ENCODE results near the gene ASS1.
"Not testable (repeated sequence)": the region's sequence is repeated elsewhere in the genome, so short reads cannot be mapped to it uniquely, and the experiment has no call there.

The ASS1 gene

GRCh38 chr9:130434656-130435055, 10.1 kb upstream of the ASS1 start:
- not testable (repeated sequence) for DNase-seq (ENCODE audit: low read depth)

DNA sequence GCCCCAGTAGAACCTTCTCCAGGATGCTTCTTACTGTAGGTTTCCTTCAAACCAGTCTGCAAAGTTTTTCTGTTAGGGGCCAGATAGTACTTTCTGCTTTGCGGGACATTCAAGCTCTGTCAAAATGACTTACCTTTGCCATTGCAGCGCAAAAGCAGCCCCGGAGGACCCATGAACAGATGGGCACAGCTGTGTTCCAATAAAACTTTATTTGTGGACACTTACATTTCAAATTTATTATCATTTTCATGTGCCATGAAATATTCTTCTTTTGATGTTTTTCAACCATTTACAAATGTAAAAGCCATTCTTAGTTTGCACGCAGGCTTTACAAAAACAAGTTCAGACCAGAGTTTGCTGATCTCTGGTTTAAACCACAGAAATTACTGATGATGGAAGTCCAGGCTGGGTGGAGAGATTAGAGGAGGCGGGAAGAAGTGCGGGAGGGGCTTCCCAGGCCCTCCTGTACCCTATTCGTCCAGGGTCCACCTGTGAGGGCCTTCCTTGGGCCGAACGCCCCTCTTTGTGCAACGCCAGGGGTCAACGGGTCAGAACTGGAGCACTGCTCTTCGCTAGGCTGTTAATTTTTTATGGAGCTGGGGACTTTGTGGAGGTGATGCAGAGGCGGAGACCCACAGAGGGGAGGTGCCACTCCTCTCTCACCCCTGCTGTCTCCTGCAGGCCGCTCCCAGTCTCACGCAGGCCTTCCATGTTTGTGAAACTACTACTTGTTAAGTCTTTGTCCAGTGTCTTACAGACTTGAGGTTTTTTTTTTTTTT, 7.6 kb upstream of the ASS1 start:
- DNase-seq (ENCODE audit: low read depth), result no peak

DNA sequence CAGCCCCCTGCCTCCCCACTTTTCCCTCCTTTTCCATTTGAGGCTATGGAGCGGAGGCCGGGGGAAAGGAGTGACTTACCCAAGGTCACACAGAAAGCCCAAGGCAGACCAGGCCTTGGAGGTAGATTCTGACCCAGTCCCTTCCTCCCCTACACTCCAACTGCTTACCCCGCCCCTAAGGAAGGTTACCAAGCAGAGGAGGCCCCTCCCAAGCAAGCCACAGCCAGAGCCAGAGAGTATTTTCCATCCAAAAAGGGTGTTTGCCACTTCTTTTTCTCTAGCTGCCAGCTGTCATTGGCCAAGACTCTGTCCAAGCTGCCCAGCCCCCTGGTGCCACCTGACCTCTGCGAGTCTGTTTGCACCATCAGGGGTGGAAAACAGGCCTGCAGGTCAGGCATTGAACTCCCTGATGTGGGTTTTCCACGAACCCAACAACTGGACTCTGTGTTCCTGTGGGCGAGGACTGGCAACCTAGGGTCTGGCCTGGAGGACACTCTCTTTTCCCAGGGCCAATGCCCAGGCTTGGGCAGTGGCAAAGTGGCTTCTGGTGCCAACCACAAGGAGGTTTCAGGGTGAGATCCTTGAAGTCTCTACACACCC, 6.3 kb upstream of the ASS1 start:
- DNase-seq (ENCODE audit: low read depth), result no peak

DNA sequence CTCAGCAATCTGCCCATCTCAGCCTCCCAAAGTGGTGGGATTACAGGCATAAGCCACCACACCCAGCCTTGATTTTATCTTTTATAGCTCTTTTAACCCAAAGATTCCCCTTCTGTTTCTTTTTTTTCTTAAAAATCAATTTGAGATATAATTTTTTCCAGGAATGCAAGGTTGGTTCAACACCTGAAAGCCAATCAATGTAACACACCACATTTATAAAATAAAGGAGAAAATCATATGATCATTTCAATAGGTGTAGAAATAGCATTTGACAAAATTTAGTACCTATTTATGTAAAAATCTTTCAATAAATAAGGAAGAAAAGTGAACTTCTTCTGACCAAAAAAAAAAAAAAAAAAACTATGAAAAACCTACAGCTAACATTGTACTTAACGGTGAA, 3.7 kb upstream of the ASS1 start:
- no peak for DNase-seq (ENCODE audit: low read depth)

DNA sequence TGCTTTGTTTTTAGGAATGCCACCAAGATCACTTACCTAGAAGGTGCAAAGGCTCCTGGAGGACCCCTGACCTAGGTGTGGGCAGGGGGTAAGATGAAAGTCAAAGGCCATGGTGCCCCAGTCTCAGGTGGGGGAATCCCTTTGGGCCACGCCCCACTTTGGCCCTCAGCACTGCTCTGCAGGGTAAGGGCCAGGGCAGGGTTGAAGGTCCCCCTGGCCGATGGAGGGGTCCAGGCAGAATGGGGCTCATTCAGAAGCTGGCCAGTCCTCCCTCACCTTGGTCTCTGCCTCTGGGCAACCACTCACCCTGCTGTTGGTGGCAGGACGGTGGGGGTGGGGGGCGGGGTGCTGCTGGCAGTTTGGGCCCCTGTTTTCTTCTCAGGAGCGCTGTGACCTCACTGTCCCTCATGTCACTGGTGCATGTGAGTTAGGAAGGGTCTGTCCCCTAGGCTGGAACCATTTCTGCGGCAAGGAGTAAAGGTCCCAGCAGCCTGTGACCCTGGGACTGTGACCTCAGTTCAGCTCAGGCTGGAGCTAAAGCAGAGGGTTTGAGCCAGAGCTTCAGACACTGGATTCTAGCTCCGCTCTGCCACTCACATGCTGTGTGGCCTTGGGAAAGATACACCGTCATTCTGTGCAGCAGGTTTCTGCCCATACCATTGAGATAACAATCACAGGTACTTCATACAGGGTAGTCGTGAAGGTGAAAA, 1.9 kb upstream of the ASS1 start:
- no peak for DNase-seq (ENCODE audit: low read depth)

- DNase-seq (ENCODE audit: low read depth), result no peak
Observed at GRCh38 chr9:130443456-130443801, 1.3 kb upstream of the ASS1 start.

- DNase-seq (ENCODE audit: low read depth), result no peak
Observed at GRCh38 chr9:130443840-130444492, 795 bp upstream of the ASS1 start.

DNA sequence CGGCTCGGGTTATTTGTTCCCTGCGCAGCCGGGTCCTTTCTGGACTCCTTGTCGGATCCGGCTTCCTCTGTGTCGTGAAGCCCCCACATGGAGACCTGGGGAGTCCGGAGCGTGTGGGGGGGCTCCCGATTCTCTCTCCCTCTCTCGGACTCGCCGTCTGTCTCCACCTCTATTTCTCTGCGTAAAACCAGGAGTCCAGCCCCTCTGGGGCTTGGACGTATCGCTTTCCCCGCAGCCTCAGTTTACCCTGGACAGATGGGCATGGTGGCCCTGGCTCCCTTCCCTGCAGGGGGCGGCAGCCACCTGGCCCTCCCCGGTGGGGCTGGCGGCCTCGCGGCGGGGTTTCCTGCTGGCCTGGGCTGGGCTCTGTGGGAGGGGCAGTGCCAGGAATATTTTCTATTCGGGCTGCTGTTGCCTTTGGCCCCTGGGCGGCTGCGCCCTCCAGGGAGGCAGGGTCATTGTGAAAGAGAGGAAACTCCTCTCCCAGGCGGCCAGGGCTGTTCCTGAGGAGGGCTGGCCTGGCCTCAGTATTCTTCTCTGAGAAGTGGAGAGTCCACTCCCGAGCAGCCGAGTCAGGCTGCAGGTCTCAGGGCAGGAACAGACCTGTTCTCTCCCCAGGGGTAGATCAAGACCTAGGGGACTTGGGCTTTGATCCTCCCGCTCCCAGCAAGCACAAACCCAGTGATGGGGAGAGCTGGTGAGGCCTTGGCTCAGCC, 665 bp downstream of the ASS1 start:
- no peak for DNase-seq (ENCODE audit: low read depth)

DNA sequence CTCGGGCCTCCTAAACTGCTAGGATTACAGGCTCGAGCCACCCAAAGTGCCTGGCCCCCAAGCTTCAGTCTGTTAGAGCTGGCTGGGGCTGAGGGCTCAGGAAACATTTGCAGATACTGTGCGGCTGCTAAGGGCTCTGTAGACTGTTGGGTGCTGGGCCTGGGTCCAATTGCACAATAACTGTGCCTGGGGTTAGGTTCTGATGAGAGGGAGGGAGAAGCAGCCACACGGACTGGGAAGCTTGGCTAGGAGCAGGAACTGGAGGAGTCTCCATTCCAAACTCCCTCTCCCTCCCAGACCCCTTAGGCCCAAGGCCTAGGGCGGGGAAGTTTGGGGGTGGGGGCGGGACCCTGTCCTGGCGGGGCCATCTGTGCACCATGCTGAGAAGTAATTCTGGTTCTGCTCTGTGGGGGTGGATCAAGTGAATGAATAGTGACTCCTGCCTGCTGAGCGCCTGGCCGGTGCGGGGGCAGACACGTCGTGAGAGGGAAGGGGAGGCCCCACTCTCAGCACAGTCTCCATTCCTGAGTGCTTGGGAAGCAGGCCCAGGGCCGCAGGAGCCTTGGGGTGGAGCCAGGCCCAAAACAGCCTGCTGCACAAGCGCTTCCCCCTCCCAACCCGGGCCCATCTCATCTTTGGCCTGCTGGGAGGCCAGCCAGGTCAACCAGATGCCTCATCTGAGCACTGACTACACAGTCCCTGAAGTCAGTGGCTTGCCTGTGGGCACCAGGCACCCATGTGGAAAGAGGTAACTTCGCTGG, 1.5 kb downstream of the ASS1 start:
- DNase-seq (ENCODE audit: low read depth), result no peak

DNA sequence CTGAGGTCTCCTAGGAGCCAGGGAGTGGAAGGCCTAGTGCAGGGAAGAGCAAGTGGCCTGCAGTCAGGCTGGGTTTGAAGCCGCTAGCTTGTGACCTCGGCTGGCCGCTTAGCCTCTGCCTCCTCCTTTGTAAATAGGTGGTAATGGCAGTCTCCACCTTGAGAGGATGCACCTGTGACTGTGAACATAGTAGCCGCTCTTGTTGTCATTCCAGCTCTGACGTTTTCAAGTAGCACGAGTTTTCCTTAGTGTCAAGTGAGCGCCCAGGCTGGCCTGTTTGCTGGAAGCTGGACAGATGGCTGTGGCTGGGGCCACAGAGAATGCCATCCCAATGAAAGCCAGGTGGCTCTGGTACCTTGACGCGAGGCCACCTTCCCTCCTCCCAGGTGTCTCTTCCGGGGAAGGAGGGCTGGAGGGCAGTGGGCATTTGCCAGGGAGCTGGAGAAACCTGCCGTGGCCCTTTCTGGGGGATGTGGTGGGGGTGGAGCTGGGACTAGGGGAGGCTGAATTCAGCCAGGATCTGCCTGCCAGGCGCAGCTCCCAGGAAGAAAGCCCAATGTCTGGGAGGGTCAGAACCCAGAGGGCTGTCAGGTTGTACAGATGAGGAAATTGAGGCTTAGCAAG, 2.5 kb downstream of the ASS1 start:
- no peak for DNase-seq (ENCODE audit: low read depth)

DNA sequence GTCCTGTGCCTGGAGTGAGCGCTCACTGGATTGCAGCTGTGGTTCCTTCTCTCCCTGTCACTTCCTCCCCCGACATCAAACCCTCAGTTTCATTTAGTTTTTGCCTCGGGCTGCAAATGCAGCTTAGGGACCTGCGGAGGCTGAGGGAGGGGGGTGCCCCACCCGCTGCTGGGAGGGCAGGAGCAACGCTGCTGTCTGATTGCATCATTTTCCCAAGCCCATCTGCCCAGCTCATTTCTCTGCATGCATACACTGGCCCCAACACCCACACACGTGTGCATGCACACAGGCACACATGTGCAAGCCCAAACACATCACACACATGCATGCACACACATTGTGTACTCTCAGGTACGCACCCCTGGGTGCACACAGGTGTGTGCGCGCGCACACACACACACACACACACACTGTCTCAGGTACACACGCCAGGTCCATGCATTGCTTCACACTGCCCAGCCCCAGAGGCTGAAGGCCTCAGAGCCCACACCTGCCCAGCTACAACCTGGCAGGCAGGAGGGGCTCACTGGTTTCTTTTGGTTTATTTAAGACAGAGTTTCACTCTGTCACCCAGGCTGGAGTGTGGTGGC, 3.4 kb downstream of the ASS1 start:
- DNase-seq (ENCODE audit: low read depth), result no peak

- DNase-seq (ENCODE audit: low read depth), result no peak
Observed at GRCh38 chr9:130448771-130449603, 4.2 kb downstream of the ASS1 start.

- no peak for DNase-seq (ENCODE audit: low read depth)
Observed at GRCh38 chr9:130450344-130451003, 5.7 kb downstream of the ASS1 start.

DNA sequence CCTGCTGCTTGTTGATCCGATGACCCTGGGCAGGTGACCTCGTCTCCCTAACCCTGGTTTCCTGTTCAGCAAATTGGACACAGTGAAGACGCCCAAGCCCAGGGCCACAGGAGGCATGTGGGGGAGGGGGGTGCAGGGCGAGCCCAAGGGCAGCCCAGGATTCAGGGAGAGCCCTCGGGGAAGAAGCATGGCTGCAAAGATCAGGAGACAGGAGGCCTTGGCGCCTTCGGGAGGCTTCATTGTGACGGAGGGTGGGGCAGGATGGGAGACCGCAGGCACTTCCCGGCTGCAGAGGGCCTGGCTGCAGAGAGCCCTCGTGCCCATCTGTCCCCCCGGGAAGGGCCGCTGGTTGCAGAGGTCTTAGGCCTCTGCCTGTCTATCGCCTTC, 6.2 kb downstream of the ASS1 start:
- no peak for DNase-seq (ENCODE audit: low read depth)

GRCh38 chr9:130451509-130452388, 7.0 kb downstream of the ASS1 start:
- DNase-seq (ENCODE audit: low read depth), result no peak

DNA sequence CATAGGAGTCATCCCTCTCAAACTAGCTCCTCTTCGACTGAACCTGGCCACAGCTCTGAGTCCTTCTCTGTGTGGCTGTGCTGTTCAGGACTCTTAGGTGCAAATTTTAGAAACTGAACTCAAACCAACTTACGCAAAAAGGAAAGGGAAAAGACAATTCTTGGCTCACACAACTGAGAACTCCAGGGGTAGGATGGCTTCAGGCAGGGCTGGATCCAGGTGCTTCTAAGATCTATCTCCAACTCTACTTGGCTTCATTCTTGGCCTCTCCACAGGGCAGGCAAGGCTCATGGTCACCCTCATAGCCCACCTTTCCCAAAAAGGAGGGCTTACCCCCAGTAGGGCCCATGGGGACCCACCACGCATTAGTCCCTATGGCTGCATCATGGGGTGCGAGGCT, 8.1 kb downstream of the ASS1 start:
- DNase-seq (ENCODE audit: low read depth), result no peak

GRCh38 chr9:130453487-130453886, 8.7 kb downstream of the ASS1 start:
- DNase-seq (ENCODE audit: low read depth), result no peak

Data from stimulated activated CD8-positive, alpha-beta memory T cell treated with anti-CD3 and anti-CD28 coated beads, Interleukin-15, amount 100 ng/mL, for 1 hour (primary cell).